Measurements from ENCODE around the gene TOMM34. TPM values are rescaled to one million over a fixed set of nuclear protein-coding genes. Genes with fewer than 3 reads are reported as not detected.

The TOMM34 gene
- total and polyA plus RNA-seq, 2 of the 13 experiments (the other 11 are each of a cell fraction or from before 2014, with no cell fraction given): 36.2 to 52.0 TPM

DNA sequence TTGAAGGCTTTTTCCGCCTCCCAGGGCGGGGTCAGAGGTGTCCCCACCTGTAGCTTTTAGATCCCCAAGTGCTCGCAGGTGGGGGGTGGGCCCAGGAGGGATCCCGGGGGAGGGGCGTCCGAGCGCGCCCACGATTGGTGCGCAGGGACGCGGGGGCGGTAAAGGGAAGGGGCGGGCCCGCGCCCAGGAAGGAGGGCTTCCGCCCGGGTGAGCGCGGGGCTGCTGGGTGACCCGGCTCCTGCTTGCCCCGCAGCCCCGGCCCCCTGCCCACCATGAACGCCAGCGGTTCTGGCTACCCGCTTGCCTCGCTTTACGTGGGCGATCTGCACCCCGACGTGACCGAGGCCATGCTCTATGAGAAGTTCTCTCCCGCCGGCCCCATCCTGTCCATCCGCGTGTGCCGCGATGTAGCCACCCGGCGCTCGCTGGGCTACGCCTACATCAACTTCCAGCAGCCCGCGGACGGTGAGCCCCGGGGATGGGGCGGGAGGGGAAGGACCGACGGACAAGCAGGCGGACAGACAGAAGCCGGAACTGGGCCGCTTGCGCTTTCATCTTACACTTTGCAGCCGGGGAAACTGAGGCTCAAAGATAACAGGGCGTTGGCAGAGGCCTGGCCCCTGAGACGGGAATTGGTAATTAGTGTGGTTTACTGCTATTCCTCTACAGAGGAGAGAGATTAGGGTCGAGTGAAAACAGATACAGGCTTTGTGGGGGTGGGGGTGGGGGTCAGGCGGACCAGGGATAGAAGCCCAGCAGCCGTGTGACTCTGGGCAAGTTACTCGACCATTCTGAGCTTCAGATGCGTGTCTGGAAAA lies 50.1 kb downstream of the TOMM34 start, which contains the start of gene PABPC1L (continued):
- TF ChIP-seq ZNF501 (CRISPR knock-in tag; IDR thresholded peaks at IDR 0.05) (peak; percentile 52; the same call in 1 of the 2 replicates), HIVEP1 (CRISPR knock-in tag; IDR thresholded peaks at IDR 0.05) (peak; percentile 67; the same call in 1 of the 2 replicates), ATF1 (CRISPR knock-in tag; IDR thresholded peaks at IDR 0.05) (no peak), ZMYM3 (CRISPR knock-in tag; IDR thresholded peaks at IDR 0.05) (no peak; the same call in 1 of the 2 replicates), ZFP82 (CRISPR knock-in tag; IDR thresholded peaks at IDR 0.05; ENCODE audit: borderline replicate concordance) (no peak), ZNF446 (CRISPR knock-in tag; IDR thresholded peaks at IDR 0.05) (peak; percentile 65; the same call in 1 of the 2 replicates), HNRNPL (IDR thresholded peaks at IDR 0.05; ENCODE audit: low read depth, low read length) (0 out of 2 replicates have a peak, but pooled peaks have one; percentile 27), YEATS4 (CRISPR knock-in tag; IDR thresholded peaks at IDR 0.05; ENCODE audit: borderline replicate concordance) (peak; percentile 90), ZNF589 (CRISPR knock-in tag; conservative IDR thresholded peaks at IDR 0.05) (0 out of 2 replicates have a peak, but pooled peaks have one; percentile 95), MIXL1 (CRISPR knock-in tag; IDR thresholded peaks at IDR 0.05) (no peak), THAP11 (CRISPR knock-in tag; IDR thresholded peaks at IDR 0.05) (peak; percentile 70), SPEN (CRISPR knock-in tag; IDR thresholded peaks at IDR 0.05; ENCODE audit: low read depth) (peak; percentile 67; the same call in 1 of the 2 replicates), KDM2A (CRISPR knock-in tag; IDR thresholded peaks at IDR 0.05; ENCODE audit: borderline replicate concordance, low read depth) (peak; percentile 100), ZNF331 (CRISPR knock-in tag; IDR thresholded peaks at IDR 0.05) (peak; percentile 58), HNRNPUL1 (IDR thresholded peaks at IDR 0.05; ENCODE audit: low read depth, low read length) (no peak)
- TF ChIP-seq, protein P1, sequence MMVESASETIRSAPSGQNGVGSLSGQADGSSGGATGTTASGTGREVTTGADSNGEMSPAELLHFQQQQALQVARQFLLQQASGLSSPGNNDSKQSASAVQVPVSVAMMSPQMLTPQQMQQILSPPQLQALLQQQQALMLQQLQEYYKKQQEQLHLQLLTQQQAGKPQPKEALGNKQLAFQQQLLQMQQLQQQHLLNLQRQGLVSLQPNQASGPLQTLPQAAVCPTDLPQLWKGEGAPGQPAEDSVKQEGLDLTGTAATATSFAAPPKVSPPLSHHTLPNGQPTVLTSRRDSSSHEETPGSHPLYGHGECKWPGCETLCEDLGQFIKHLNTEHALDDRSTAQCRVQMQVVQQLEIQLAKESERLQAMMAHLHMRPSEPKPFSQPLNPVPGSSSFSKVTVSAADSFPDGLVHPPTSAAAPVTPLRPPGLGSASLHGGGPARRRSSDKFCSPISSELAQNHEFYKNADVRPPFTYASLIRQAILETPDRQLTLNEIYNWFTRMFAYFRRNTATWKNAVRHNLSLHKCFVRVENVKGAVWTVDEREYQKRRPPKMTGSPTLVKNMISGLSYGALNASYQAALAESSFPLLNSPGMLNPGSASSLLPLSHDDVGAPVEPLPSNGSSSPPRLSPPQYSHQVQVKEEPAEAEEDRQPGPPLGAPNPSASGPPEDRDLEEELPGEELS (CRISPR knock-in tag; IDR thresholded peaks at IDR 0.05): 0 out of 2 replicates have a peak, but pooled peaks have one; percentile 15
- TF ChIP-seq, protein P2, sequence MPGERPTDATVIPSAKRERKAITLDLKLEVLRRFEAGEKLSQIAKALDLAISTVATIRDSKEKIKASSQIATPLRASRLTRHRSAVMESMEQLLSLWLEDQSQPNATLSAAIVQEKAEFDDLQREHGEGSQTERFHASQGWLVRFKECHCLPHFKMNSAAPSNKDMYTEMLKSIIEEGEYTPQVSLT (CRISPR knock-in tag; IDR thresholded peaks at IDR 0.05; ENCODE audit: borderline replicate concordance, low read depth): no peak; the same call in 1 of the 2 replicates
- TF ChIP-seq, protein P3, sequence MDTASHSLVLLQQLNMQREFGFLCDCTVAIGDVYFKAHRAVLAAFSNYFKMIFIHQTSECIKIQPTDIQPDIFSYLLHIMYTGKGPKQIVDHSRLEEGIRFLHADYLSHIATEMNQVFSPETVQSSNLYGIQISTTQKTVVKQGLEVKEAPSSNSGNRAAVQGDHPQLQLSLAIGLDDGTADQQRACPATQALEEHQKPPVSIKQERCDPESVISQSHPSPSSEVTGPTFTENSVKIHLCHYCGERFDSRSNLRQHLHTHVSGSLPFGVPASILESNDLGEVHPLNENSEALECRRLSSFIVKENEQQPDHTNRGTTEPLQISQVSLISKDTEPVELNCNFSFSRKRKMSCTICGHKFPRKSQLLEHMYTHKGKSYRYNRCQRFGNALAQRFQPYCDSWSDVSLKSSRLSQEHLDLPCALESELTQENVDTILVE (CRISPR knock-in tag; IDR thresholded peaks at IDR 0.05): peak; percentile 78
- TF ChIP-seq, protein P4, sequence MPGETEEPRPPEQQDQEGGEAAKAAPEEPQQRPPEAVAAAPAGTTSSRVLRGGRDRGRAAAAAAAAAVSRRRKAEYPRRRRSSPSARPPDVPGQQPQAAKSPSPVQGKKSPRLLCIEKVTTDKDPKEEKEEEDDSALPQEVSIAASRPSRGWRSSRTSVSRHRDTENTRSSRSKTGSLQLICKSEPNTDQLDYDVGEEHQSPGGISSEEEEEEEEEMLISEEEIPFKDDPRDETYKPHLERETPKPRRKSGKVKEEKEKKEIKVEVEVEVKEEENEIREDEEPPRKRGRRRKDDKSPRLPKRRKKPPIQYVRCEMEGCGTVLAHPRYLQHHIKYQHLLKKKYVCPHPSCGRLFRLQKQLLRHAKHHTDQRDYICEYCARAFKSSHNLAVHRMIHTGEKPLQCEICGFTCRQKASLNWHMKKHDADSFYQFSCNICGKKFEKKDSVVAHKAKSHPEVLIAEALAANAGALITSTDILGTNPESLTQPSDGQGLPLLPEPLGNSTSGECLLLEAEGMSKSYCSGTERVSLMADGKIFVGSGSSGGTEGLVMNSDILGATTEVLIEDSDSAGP (CRISPR knock-in tag; IDR thresholded peaks at IDR 0.05; ENCODE audit: borderline replicate concordance): peak; percentile 97
- TF ChIP-seq, protein P5, sequence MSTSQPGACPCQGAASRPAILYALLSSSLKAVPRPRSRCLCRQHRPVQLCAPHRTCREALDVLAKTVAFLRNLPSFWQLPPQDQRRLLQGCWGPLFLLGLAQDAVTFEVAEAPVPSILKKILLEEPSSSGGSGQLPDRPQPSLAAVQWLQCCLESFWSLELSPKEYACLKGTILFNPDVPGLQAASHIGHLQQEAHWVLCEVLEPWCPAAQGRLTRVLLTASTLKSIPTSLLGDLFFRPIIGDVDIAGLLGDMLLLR (CRISPR knock-in tag; IDR thresholded peaks at IDR 0.05): peak; percentile 77; the same call in 1 of the 2 replicates
